Measurements from ENCODE around the gene ARHGAP12.

DNA sequence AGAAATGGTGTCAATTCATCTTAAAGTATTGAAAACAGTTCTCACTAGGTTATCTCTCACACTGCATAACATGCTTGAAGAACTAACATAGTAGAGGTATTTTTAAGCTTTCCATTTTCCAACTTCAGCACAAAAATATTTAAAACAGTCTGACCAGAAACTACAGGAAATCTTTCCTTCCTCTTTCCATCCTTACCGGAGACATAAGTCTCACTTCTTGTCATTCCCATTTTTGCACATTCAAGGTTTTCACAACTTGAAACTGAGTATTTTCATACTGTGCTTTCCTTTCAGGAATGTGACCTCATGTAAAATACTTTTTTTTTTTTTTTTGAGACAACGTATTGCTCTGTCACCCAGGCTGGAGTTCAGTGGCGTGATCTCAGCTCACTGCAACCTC, 45.2 kb downstream of the ARHGAP12 start:
- TF ChIP-seq, protein P1, sequence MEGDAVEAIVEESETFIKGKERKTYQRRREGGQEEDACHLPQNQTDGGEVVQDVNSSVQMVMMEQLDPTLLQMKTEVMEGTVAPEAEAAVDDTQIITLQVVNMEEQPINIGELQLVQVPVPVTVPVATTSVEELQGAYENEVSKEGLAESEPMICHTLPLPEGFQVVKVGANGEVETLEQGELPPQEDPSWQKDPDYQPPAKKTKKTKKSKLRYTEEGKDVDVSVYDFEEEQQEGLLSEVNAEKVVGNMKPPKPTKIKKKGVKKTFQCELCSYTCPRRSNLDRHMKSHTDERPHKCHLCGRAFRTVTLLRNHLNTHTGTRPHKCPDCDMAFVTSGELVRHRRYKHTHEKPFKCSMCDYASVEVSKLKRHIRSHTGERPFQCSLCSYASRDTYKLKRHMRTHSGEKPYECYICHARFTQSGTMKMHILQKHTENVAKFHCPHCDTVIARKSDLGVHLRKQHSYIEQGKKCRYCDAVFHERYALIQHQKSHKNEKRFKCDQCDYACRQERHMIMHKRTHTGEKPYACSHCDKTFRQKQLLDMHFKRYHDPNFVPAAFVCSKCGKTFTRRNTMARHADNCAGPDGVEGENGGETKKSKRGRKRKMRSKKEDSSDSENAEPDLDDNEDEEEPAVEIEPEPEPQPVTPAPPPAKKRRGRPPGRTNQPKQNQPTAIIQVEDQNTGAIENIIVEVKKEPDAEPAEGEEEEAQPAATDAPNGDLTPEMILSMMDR (IDR thresholded peaks at IDR 0.05; ENCODE audit: borderline replicate concordance, extremely low read depth, low read length, poor library complexity, severe bottlenecking), result no peak
- no peak for TF ChIP-seq EZH2 (IDR thresholded peaks at IDR 0.05; ENCODE audit: borderline replicate concordance, low read depth, low read length, severe bottlenecking)

Measured in DND-41 (cell line).